Sigmoid colon (tissue), 7 donors: Measurements from ENCODE around the gene IGLL5. TPM values are rescaled to one million over a fixed set of nuclear protein-coding genes. Genes with fewer than 3 reads are reported as not detected.
A peak's percentile ranks its signal among the peaks of the same experiment; 100 is the strongest.

Source experiments
- DNase-seq: peaks from one replicate; pipeline ENCODE4 v3.0.0-alpha.2; 2019
- H3K27ac ChIP-seq, 4 donors: fragments of 200-600 bp; sonication (generic); one replicate each; pipeline ENCODE4 v1.5.1; 2016 to 2019; ENCODE audit warnings: mild to moderate bottlenecking in 1 of 4
- H3K27me3 ChIP-seq, 3 donors: fragments of 200-600 bp; sonication (generic); one replicate each; pipeline ENCODE4 v1.5.1; 2019; ENCODE audit warnings: mild to moderate bottlenecking in 1 of 3
- H3K36me3 ChIP-seq, 4 donors: fragments of 200-600 bp; sonication (generic); one replicate each; pipeline ENCODE4 v1.5.1; 2016 to 2019
- H3K4me1 ChIP-seq, 4 donors: fragments of 200-600 bp; sonication (generic); one replicate each; pipeline ENCODE4 v1.5.1; 2017 to 2019
- H3K4me3 ChIP-seq, 4 donors: fragments of 200-600 bp; sonication (generic); one replicate each; pipeline ENCODE4 v1.5.1; 2017 to 2019; ENCODE audit warnings: mild to moderate bottlenecking in 2 of 4, moderate library complexity in 1 of 4
- H3K9me3 ChIP-seq, 4 donors: fragments of 200-600 bp in 3 of 4; sonication (generic) in 3 of 4; one replicate each; pipeline versions ENCODE4 v1.5.1 to v1.6.1; 2013 to 2019
- EP300 ChIP-seq, 4 donors: sonication (generic); formaldehyde crosslinking; IDR thresholded peaks; one replicate each; pipeline ENCODE4 v1.6.1; 2017; ENCODE audit warnings: antibody characterized with exemption in 4 of 4
- POLR2A ChIP-seq, 2 donors: fragments of 450-650 bp; IDR thresholded peaks; one replicate each; pipeline ENCODE4 v1.6.1; 2016; ENCODE audit warnings: antibody characterized with exemption in 2 of 2, mild to moderate bottlenecking in 2 of 2, moderate library complexity in 2 of 2
- POLR2AphosphoS5 ChIP-seq, 4 donors: sonication (generic); formaldehyde crosslinking; IDR thresholded peaks; one replicate each; pipeline ENCODE4 v1.6.1; 2017; ENCODE audit warnings: antibody characterized with exemption in 4 of 4
- WGBS, 2 donors: extraction: QIAGEN DNeasy Blood & Tissue Kit; methylation state at CpG; one replicate each; pipeline ENCODE4 v1.1.7; 2013; 5-methylcytosine and 5-hydroxymethylcytosine counted together
- intact Hi-C: fragments of 100-400 bp; cut with DNase I; formaldehyde crosslinking; loops from one replicate; pipeline ENCODE4 v1.15.1; 2023
- polyA plus RNA-seq, 3 donors: library from polyadenylated mRNA; stranded (reverse); fragments of 200-250 nt; gene quantifications; one replicate each; pipeline ENCODE4 v1.2.3, GENCODE V29; 2013
- total RNA-seq, 4 donors: library from RNA; depleted of rRNA; stranded (reverse); fragments of >200 nt; gene quantifications; one replicate each; pipeline ENCODE4 v1.1.0, GENCODE V29; 2016
- TF ChIP-seq, protein P1 (sequence below), 4 experiments: fragments of 450-650 bp in 3 of 4; fragments of 200-600 bp in 1 of 4; IDR thresholded peaks; one replicate each; pipeline ENCODE4 v1.5.1; 2016 to 2019; ENCODE audit warnings: antibody characterized with exemption in 4 of 4, mild to moderate bottlenecking in 3 of 4, moderate library complexity in 2 of 4
- donor health status: healthy with polysubstance abuse.
- donor health status: Bipolar disorder and iron deficiency.
- donor health status: healthy.

IGLL5 gene
- total and polyA plus RNA-seq, 7 donors, result 0.99 to 39.6 (median 14.2) TPM; not detected in 3

DNA sequence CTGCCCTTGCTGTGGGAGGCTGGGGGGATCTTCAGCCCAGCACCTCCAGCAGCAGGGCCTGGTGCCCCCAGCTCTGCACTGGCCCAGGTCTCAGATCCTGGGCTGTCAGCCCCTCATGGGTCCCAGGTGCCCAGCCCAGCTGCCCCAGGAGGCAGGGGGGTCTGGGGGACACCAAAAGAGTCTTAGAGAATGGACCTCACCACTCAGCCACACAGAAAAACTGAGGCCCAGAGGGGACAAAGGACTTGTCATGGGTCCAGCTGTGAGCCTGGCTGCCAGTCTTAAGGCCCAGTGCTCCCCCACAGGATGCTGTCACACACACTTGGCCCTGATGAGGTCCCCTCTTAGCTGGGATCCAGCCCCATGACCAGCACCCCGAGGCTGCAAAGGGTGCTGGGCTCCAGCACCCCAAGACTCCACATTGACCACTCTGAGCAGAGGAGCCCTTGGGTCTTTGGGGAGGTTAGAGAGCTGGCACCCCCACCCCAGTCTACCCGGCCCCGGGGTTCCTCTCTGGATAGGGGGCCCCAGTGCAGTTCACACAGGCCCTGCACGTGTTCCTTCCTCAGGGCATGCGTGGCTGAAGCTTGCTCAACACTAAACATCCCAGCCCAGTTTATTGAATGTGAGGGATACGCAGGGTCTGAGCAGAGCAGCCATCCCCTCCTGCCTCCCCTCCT, 54.4 kb downstream of the IGLL5 start:
- Histone ChIP-seq H3K27ac (no peak overlapping the region), H3K9me3 (no peaks in the 10 kb centered on the region), H3K27me3 (no peaks in the 10 kb centered on the region), H3K4me1 (no peaks in the 10 kb centered on the region), H3K4me3 (no peak overlapping the region), H3K36me3 (no peaks in the 10 kb centered on the region)
- TF ChIP-seq, protein P1, sequence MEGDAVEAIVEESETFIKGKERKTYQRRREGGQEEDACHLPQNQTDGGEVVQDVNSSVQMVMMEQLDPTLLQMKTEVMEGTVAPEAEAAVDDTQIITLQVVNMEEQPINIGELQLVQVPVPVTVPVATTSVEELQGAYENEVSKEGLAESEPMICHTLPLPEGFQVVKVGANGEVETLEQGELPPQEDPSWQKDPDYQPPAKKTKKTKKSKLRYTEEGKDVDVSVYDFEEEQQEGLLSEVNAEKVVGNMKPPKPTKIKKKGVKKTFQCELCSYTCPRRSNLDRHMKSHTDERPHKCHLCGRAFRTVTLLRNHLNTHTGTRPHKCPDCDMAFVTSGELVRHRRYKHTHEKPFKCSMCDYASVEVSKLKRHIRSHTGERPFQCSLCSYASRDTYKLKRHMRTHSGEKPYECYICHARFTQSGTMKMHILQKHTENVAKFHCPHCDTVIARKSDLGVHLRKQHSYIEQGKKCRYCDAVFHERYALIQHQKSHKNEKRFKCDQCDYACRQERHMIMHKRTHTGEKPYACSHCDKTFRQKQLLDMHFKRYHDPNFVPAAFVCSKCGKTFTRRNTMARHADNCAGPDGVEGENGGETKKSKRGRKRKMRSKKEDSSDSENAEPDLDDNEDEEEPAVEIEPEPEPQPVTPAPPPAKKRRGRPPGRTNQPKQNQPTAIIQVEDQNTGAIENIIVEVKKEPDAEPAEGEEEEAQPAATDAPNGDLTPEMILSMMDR (IDR thresholded peaks at IDR 0.05), result no peak
- TF ChIP-seq POLR2AphosphoS5 (IDR thresholded peaks at IDR 0.05) (no peak), POLR2A (IDR thresholded peaks at IDR 0.05) (no peak), EP300 (IDR thresholded peaks at IDR 0.05) (no peak)
- 79 to 90% methylated on average over 6 of the region's 6 CpGs for WGBS, 2 donors
- intact Hi-C loops, result no loop called here
- DNase-seq, result no peak

DNA sequence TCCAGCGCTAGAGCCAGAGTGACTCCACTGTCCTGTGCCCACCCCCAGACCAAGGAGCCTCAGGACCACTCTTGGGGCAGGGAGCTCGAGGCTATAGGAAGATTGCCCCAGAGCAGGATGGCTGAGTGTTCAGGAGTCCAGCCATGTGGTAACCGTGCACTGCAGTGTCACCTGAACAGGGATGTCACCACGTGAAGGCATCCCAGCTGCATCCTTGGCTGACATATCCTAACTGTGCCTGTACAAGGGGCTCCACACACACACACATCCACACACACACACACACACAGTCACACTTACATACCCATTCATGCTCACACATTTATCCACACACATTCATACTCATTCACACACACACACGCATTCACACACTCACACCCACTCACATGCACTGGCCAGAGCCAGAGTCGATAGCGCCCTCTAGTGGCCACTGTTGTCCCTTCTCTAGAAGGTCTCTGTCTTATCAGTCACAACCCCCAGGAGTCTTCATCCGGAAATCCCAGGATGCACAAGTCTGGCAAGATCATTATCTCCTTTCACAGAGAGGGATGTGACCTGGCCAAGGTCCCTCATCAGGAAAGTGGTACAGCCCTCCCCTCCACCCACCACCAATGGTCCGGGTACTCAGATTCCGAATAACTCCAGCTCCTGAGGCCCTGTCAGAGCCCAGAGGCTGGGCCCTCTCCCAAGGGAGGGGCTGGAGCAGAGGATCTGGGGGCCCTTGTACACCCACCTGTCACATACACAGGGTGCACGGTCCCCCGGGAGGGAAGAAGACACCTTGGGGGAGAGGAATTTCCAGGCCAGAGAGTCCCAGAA, 55.1 kb downstream of the IGLL5 start:
- Histone ChIP-seq H3K9me3 (no peaks in the 10 kb centered on the region), H3K4me3 (no peak overlapping the region), H3K36me3 (no peaks in the 10 kb centered on the region), H3K27me3 (no peaks in the 10 kb centered on the region), H3K4me1 (no peaks in the 10 kb centered on the region), H3K27ac (no peak overlapping the region)
- TF ChIP-seq, protein P1 (IDR thresholded peaks at IDR 0.05), result peak in 3 of 4 experiments; percentile 24 to 33 (median 33)
- no peak for TF ChIP-seq EP300 (IDR thresholded peaks at IDR 0.05)
- no peak for TF ChIP-seq POLR2A (IDR thresholded peaks at IDR 0.05)
- TF ChIP-seq POLR2AphosphoS5 (IDR thresholded peaks at IDR 0.05), result no peak
- intact Hi-C loops, result no loop called here
- DNase-seq, result peak; percentile 61
- whole genome bisulfite sequencing, 2 donors, result 52 to 57% methylated on average over 12 of the region's 12 CpGs

DNA sequence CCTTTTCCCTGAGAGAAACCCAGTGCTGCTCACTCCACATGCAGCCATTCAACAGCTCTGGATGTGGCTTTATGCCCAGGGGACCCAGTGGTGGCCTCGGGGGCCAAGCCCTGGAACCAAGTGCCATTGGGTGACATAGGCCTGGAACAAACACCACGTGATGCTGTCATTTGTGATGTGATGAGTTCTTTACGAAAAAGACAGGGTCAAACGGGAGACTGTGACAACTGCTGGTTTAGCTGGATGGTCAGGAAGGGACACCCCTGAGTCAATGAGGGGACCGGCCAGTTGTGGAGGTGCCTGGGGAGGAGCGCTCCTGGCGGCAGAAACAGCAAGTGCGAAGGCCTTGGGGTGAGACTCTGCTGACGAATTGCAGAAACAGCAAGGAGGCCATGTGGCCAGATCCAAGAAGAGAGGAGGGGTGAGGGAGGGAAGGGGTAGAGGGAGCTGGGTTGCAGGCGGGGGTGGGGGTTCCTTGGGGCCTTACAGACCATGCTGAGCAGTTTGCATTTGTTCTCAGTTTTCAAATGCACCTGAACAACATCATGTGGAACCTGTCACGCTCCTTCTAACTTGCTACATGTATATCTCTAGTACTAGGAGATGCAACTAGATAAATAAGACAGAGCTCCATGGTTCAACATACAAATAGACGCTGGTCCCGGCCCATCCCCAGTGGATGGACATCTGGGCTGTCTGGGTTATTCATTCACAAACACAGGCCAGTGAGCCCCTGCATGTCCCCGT, 56.1 kb downstream of the IGLL5 start:
- H3K4me3 ChIP-seq, result no peak overlapping the region
- no peaks in the 10 kb centered on the region for H3K27me3 ChIP-seq
- intact Hi-C loops, result no loop called here
- no peak for DNase-seq
- no peak overlapping the region for H3K27ac ChIP-seq
- no peaks in the 10 kb centered on the region for H3K9me3 ChIP-seq
- no peaks in the 10 kb centered on the region for H3K36me3 ChIP-seq
- TF ChIP-seq EP300 (IDR thresholded peaks at IDR 0.05) (no peak), POLR2A (IDR thresholded peaks at IDR 0.05) (no peak), POLR2AphosphoS5 (IDR thresholded peaks at IDR 0.05) (no peak)
- TF ChIP-seq, protein P1 (IDR thresholded peaks at IDR 0.05), result no peak
- WGBS, 2 donors, result 81 to 83% methylated on average over 14 of the region's 14 CpGs
- H3K4me1 ChIP-seq, result no peaks in the 10 kb centered on the region

DNA sequence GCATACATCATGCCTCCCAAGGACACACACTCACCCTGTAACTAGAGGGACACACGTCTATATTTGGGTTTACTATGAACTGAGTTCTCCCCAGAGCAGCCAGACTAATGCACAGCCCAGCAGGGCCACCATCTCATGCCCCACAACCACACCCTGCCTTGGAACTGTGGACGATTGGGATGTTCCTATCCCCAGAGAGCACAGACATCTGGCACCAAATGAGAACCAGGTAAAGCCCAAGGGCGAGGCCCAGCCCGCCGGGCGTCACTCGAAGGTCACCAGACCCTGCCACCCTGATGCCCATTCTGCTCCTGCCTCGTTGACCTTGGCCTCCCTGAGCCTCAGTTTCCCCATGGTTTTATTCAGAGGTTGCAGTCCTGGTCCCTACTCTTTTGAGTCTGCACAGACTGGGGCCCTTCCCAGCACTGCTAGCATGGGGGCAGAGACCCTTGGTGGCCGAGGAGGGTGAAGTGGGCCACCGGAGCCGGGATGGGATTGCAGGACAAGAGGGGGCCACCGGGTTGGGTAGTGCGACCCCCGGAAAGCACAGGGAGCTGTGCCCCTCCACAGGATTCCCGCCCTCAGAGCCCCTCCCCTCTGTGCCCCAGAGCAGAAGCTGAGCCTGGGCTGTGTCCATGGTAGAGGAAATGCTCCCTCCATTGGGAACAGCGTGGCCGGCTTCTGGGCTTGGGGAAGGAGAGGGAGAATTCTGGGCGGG, 56.8 kb downstream of the IGLL5 start:
- no peaks in the 10 kb centered on the region for H3K36me3 ChIP-seq
- H3K4me3 ChIP-seq, result no peak overlapping the region
- no peak for TF ChIP-seq POLR2AphosphoS5 (IDR thresholded peaks at IDR 0.05)
- TF ChIP-seq POLR2A (IDR thresholded peaks at IDR 0.05), result no peak
- TF ChIP-seq, protein P1 (IDR thresholded peaks at IDR 0.05), result no peak
- no peak for TF ChIP-seq EP300 (IDR thresholded peaks at IDR 0.05)
- H3K4me1 ChIP-seq, result no peaks in the 10 kb centered on the region
- no peaks in the 10 kb centered on the region for H3K9me3 ChIP-seq
- 70 to 83% methylated on average over 18 of the region's 18 CpGs for WGBS, 2 donors
- no peak for DNase-seq
- intact Hi-C loops, result no loop called here
- H3K27ac ChIP-seq, result no peak overlapping the region
- no peaks in the 10 kb centered on the region for H3K27me3 ChIP-seq
